ENCODE data around the gene AP1B1.

The AP1B1 gene

GRCh38 chr22:29330291-29330690 is 58.1 kb downstream of the AP1B1 start:
- DNase-seq: no peak

DNA sequence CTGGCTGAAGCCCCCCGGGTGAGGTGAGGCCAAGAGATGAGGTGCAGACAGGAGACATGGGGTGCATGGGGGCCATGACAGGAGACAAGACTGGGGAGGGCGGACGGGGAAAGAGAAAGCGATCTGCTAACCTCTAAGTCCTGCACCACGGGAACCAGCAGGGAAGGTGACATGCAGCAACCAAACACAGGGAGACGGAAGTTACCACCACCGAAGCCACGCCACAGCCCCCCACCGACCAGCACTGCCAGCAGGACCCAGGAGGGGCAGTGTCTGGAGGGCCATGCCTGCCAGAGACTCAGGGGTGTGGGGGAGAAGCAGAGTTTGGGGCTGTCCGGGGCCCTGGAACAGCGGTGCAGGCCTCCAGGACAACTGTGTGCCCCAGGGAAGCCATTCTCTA is 58.8 kb downstream of the AP1B1 start:
- DNase-seq: no peak

DNA sequence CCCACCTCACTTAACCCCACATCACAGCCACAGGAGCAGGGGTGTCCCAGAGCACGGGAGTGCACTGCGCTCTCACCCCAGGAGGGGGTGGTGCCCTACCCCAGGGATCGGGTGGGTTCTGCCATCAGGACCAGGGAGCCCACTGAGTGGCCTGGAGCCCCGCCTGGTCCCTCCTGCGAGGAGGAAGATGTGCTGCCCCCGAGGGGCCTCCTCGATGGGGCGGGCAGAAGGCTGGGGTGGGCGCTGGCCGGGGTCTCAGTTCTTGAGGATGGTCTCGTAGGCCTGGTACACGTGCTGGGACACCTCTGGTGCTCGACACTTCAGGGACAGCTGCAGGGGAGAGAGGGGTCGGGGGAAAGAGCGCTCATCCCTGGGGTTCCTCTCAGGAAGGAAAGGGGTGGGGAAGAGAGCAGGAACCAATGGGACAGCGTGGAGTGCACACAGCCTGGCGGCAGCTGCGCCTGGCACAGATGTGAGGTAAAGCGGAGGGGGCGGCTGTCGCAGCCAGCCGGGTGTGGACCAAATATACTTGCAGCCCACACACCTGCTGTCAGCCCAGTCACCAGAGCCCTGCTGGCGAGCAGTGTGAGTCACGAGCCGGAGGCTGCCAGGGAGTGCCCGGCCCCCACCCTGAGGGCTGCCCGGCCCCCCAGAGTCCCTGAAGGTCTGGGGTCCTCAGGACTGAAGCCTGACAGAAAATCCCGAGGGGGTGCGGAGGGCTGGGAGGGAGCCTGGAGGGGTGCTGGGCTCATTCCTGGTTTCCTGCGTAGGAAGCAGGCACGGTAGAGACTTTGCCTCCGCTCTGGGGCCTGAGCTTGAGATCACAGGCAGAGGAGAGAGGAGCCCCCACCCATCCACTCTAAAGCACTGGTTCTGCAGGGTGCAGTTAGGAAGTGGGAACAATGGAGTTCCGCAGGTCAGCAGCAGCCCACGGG is 59.5 kb downstream of the AP1B1 start:
- DNase-seq: no peak

- DNase-seq: no peak
Measured at GRCh38 chr22:29328055-29328454, 60.3 kb downstream of the AP1B1 start.

- DNase-seq: no peak
Measured at GRCh38 chr22:29327089-29327764, 61.1 kb downstream of the AP1B1 start.

DNA sequence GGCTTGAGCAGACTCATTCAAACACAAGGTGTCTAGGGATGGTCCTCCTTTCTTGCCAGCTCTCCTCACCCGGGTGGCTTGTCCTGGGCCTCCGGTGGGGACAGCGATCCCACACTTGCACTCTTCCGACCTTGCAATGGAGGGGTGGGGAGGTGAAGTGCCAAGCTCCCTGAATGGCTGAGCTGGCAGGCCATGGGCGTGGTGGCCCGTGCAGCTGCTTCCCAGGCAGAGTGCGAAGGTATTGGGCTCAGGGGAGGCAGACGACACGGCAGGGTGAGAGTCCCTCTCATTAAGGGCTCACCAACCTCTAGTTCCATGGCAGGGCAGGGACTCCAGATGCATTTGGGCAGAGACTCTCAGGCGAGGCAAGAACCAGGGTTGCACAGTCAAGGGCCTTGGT is 61.9 kb downstream of the AP1B1 start:
- DNase-seq: no peak

DNA sequence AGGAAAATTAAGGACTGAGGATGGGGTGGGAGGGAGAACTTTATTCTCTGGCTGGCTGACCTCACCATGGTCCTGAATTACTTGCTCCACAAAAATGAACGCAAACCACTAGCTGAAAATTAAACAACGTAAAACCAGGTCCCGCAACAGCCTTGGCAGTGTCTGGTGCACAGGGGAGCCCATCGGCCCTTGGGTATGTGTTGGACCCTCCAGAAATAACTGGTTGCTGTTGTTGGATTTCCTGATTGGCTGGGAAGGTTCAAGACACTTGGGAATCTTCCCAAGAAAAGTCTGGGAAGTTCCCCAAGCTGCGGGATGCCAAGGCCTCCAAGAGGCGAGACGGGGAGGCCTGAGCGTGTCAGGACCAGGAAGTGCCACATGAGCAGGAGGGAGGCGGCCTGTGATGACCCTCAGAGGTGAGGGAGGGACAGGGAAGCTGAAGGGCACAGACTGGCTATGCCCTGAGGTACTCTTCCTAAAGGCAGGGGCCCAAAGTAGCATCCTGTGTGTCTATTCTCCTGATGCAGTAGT is 62.5 kb downstream of the AP1B1 start:
- DNase-seq: no peak

DNA sequence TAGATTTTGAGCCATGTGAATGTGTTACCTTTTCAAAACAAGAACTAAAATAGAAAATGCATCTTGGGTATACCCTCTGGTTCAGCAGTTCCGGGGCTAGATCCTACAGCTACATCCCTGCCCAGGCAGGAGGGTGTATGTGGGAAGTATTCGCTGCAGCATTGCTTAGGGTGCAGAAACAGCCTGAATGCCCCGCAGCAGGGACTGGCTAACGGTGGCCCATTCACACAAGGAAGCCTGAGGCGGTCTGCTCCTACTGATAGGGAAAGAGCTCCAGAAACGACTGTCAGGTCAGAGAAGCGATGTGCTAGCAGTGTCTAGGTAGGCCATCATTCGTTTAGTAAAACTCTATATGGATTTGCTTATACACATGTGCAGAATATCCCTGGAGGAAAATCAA is 63.0 kb downstream of the AP1B1 start:
- DNase-seq: no peak

- no peak for DNase-seq
Measured at GRCh38 chr22:29323641-29324040, 64.7 kb downstream of the AP1B1 start.

GRCh38 chr22:29320546-29320945 is 67.8 kb downstream of the AP1B1 start:
- no peak for DNase-seq

DNA sequence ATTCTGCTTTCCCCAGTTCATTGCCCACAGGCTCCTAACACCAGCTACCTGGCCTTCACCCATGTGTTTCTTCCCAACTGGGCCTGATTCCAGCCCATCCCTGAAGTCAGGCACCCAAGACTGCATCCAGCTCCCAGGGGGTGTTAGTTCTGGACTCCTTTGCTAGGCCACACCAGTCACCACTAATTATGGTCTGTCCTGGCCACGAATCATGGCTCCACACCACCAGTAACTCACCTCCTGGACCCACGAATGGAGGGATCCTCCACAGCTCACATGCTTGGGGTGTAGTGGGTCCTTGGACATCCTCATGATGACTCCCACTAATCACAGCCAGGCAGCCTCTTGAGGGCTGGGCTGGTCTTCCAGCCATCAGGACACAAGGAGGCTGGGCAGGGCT is 69.3 kb downstream of the AP1B1 start:
- DNase-seq: no peak

DNA sequence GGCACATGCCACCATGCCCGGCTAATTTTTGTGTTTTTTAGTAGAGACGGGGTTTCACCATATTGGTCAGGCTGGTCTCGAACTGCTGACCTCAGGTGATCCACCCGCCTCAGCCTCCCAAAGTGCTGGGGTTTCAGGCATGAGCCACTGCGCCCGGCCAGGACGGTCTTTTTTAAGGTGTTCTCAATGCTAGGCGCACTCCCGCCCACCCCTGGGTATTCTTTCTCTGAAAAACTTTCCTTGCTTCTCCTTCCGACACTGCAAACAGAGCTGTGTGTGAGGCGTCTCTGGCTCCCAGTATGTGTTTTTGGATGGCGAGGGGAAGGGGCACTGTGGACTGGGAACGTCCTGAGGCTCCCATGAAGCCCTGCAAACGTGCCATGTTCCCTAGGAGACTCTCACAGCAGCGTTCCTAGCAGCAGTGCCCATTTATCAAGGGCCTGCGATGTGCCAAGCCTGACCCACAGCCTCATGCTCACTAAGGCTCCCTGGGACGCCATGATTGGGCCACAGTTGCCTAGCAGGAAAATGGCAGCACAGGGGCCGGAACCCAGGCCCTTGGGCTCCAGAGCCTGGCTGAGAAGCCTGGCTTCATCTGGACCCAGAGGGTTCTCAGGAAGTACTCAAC is 70.4 kb downstream of the AP1B1 start:
- no peak for DNase-seq

- no peak for DNase-seq
Measured at GRCh38 chr22:29316141-29316828, 72.1 kb downstream of the AP1B1 start.

DNA sequence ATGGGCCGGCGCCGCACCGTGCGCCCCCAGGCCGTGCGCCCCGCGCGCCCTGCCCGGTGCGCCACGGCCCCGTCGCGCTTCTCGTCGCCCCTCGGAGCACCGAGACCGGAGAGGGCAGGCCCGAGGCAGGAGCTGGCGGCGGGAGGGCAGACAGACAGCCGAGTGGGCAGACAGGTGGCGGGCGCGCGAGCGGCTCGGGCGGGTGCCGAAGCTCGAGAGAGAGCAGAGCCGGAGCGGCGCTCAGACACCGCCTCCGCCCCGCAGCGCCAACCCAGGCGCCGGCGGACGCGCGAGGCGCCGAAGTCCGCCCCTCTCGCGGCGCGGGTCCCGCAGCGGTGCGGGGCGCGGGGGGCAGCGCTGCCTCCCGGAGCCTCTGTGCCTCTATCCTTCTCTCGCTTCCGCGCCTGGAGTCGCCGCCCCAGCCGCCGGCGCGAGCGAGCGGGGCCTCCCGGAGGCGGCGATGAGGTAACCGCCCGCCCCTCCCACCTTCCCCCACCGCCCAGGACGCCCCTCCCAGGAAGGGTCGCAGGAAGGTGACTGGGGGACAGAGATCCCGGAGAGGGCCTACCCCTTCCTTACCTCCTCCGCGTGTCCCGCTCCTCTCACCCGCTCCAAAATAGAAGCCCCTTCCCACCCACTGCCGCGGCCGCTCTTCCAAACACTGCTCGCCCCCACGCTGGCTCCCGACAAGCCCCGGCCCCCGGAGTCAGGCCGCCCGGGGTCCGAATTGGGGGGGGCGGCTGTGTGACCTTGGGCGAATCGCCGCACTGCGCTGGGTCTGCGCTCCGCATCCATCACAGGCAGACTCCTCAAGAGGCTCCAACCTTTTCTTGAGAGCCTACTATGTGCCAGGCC is 72.9 kb downstream of the AP1B1 start, which contains the start of gene RASL10A:
Gene RASL10A (minus strand): TSS at position 412 of the 855 bp plus-strand sequence. CDS start 451 bp downstream, outside the sequence.
- no peak for DNase-seq

DNA sequence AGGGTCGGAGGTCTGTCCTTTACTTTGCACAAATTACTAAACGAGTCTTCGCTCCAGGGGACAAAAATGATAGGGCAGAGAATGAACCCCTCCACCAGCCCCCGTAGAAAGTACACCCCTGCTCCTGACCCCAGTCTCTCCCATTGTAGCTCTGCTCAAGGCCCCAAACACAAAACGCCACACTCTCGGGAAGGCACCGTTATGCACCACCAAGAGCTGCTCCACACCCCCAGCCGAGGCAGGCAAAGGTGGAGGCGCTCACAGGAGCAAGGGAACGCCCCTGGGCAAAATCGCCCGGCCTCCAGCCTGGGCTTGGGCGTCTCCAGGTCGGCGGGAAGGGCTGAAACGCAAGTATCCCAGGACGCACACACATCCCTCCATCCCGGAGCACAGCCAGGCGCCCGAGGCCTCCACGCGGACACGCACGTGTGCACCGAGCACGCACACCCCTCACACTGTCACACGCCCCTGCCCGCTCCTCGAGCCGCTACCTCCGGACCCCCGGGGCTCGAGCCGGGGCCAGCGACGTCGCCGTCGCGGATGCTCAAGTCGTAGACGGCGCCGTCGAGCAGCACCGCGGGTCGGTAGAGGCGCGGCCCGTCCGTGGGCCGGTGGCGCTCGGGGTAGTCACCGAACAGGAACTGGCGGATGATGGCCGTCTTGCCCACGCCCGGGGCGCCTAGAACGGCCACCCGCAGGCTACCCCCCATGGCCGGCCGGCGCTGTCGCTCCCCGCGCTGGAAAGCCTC is 73.7 kb downstream of the AP1B1 start:
- no peak for DNase-seq

DNA sequence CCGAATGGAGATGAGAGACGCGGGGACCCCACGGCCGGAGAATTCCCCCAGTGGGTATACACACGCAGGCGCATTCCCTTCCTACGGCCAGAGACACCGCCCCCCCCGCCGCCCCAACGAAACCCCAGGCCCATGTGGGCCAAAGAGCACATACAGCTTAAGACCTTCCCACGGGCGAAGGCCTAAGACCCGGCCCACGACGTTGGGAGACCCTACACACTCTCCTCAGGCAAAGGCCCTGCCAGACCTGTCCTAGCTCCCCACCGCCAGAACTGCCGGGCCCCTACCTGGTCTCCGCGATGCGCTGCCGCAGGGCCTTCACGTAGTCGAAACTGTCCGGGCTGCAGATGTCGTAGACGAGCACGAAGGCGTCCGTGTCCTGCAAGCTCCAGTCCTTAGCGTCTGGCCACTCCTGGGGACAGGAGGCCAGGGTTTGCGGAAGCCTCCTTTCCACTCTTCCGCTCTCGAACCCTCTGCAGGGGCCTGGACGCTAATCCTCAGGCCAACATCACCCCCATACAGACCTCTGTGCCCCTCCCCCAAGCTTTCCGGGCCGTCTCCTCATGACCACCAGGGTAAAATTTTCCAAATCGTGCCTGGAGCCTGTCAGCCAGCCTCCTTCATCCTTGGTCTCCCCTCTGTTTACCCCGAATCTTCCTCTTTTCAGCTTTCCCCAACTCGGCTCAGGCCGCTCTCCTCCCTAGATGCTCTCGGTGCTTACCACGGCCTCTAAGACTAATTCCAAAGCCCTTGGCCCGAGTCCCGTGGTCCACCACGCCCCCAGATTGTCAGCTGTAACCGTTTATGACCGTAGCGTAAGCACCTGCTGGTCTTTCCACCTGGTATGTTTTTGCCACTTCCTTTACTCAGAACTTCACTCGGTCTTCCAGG is 74.5 kb downstream of the AP1B1 start:
- no peak for DNase-seq

DNA sequence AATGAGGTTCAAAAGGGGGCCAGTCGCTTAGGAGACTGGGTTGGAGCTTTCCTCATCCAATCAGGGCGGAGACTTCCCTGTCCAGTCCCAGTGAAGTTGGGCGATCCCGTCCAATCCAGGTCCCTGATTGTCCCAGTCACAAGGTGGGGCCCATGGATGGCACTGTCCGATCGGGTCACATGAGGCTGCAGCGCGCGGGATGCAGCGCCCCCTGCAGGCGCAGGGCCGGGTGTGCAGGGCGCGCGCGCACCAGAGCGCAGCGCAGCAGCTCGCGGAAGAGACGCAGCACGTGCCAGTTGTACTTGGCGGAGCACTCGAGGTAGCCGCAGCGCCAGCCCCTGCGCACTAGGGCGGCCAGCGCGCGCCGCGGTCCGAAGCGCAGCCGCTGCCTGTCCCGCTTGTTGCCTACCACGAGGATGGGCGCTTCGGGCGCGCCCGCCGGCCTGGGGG is 75.2 kb downstream of the AP1B1 start:
- no peak for DNase-seq

DNA sequence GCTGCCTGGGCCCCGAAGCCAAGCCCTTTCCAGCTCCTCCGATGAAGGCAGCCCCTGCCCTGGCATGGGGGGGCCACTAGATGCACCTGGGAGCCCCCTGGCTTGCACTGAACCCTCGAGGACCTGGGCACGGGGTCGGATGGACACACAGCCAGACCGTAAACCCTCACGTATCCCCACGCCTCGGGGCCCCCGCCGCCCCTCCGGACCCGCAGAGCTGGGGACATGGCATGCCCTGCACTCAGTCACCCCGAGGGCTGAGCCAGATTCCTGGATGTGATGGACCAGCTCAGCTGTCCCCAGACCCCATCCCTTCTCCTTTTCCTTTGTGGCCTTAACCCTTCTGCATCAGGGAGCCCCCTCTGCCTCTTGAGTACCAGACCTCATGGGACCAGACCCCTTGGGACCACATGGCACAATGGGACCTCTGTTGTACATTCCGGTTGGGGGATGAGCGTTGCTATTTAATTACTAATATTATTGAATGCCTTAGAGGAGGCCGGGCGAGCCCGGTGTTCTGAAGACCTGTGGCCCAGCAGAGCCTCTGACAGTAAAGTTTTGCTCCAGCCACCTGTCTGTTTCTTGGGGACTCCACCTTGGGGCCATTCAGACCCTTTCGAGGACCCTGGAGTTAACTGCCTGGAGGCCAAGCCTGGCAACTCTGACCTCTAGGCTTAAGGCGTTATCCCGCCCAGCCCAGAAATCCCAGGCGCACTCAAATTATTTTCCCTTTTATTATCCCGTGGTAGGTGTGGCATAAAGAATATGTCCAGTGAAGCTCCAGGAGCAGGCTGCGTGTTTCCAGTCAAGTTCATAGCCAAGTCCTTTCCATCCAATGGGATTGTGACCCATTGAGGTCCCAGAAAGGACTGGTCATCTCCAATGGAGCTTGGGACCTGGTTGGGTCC is 75.9 kb downstream of the AP1B1 start:
- no peak for DNase-seq
